GM18508 (cell line): ENCODE results near the gene MIX23.

Source experiments
- ATAC-seq: cut with Tn5 transposase; IDR thresholded peaks from one replicate; pipeline ENCODE4 v1.9.1; 2021; ENCODE audit warnings: moderate number of reproducible peaks; ENCODE audit not compliant: insufficient read depth, unreplicated experiment

Gene MIX23

DNA sequence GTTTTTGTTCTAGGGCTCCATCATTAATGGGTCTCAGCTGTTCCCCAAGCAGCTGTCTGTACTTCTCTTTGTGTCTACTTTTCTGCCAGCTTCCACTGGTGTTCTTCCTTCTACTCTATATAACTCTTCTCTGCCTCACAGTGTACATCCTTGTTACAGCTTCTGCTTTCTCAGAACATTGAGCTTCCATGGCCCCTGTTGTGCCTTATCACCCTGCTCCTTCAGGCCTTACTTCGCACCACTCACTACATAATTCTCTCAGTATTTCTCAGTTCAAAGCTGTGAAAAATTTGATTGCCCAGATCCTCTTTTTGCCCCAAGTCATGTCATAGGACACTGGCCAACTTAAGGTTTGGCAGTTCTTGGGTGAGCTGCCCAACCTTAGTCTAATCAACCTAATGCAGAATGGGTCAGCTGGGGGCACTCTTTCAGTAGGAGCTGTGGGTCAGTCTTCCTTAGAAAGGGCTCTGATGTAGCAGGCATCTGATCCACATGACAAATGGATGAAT is 29.1 kb downstream of the MIX23 start:
- no peak for ATAC-seq

DNA sequence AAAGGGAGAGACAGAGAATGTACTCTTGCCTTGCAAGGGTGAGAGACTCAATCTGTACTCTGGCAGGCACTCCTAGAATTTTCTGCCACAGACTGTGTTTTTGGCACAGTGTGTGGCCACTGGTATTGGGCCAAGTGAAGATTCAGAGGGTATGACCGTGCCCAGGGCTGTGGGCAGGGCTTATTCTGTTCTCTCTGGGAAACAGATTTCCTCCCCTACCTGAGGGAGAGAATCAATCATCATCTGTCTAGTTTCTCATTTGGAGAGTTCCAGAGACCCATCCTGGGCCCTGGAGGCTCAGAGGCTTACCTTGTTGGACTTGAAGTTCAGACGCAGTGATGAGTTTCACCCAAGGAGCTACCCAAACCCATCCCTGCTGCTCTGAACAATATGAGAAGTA is 29.8 kb downstream of the MIX23 start:
- no peak for ATAC-seq

DNA sequence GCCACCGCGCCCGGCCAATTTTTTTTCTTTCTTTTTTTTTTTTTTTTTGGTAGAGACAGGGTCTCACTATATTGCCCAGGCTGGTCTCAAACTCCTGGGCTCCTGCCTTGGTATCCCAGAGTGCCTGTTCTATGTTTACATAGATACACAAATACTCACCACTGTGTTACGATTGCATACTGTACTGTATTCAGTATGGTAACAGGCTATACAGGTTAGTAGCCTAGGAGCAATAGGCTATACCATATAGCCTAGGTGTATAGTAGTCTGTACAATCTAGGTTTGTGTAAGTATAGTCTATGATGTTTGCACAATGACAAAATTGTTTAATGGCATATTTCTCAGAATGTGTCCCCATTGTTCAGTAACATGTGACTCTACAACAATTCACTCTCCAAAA is 31.4 kb downstream of the MIX23 start:
- no peak for ATAC-seq

DNA sequence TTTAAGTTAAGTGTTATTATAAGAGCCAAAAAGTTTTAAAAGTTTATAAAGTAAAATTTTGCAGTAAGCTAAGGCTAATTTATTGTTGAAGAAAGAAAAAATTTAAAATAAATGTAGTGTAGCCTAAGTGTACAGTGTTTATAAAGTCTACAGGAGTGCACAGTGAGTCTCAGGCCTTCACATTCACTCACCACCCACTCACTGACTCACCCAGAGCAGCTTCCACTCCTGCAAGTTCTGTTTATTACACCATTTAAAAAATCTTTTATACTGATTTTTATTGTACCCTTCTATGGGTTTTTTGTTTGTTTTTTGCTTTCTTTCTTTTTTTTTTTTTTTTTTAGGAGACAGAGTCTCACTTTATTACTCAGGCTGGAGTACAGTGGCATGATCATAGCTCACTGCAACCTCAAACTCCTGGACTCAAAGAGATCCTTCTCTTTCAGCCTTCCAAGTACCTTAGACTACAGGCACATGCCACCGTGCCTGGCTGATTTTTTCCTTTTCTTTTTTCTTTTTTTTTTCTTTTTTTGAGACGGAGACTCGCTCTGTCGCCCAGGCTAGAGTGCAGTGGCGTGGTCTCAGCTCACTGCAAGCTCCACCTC is 32.1 kb downstream of the MIX23 start:
- ATAC-seq = no peak

DNA sequence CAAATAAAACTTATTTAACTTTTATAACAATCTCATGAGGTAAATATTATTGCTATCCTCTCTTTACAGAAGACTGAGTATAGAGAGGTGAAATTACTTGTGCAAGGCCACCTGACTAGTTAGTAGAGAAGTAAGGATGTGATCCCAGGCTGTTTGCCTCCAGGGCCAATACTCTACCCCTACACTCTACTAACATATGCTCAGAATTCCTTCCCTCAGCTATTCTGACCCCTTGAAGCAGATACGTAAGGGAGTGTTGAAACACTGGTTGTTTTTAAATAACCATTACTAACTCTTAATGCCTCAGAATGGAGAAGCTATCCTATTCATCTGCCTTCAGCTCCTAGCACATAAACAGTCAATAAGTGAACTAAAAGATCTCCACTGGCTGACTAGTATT is 33.9 kb downstream of the MIX23 start:
- ATAC-seq = no peak

DNA sequence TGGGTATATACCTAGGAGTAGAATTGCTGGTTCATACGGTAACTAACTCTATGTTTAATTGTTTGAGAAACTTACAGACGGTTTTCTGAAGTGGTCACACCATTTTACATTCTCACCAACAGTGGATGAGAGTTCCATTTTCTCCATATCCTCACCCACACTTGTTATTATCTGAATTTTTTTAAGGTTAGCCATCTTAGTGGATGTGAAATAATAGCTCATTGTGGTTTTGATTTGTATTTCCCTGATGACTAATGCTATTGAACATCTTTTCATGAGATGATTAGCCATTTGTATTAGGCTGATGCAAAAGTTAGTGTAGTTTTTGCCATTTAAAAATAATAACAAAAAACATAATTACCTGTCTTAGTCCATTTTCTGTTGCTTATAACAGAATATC is 39.4 kb downstream of the MIX23 start:
- ATAC-seq = no peak

DNA sequence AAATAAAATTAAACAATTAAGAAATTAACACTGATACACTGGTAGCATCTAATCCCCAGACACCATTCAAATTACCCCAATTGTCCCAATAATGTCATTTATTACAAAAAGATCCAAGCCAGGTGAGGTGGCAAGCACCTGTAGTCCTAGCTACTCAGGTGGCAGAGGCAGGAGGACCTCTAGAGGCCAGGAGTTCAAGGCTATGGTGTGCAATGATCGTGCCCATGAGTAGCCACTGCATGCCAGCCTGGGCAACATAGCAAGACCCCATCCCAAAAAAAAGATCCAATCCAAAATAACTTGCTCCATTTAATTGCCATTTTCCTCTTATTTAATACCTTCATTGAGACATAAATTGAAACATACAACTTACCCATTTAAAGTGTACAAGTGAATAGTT is 40.2 kb downstream of the MIX23 start:
- no peak for ATAC-seq

DNA sequence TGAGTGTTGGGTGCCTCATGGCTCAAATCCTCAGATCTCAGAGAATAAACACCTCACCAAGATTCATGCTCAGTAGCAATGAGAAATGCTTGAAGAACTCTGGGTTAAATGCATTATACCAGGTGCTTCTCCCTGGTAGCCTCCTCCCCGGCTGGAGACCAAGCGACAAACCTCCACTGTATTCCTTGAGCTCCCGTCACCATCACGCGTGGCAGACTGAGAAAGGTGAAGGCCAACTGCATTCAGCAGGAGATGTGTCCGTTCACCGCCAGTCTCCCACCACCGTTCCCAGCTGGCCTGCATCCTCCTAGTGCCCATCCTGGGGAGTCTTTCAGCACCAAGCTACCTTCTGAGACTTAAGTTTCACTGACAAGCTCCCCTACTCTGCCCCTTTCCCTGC is 50.5 kb downstream of the MIX23 start:
- no peak for ATAC-seq

DNA sequence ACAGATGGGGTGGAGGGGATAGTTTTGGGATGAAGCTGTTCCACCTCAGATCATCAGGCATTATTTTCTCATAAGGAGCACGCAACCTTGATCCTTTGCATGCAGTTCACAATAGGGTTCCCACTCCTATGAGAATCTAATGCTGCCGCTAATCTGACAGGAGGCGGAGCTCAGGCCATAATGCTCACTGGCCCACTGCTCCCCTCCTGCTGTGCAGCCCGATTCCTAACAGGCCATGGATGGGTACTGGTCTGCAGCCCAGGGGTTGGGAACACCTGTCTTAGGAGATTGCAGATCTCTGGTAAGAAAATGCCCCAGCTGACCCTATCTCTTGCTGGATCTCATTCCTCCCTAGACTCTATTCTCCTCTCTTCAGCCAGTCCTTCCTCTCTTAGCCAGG is 51.1 kb downstream of the MIX23 start:
- ATAC-seq = no peak

DNA sequence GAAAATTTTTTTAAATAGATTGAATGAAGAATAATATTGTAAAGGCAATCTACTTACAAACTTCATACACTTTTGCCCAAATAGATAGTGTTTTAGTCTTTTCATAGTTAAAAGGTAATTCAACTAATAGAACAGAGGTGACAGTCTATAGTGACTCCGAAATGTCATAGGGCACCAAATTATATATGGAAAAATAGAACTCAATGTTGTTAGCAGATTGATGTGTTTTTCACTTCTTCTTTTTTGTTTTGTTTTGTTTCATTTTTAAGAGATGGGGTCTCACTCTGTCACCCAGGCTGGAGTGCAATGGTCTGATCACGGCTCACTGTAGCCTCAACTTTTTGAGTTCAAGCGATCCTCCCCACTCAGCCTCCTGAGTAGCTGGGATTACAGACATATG is 57.3 kb downstream of the MIX23 start:
- ATAC-seq = no peak

DNA sequence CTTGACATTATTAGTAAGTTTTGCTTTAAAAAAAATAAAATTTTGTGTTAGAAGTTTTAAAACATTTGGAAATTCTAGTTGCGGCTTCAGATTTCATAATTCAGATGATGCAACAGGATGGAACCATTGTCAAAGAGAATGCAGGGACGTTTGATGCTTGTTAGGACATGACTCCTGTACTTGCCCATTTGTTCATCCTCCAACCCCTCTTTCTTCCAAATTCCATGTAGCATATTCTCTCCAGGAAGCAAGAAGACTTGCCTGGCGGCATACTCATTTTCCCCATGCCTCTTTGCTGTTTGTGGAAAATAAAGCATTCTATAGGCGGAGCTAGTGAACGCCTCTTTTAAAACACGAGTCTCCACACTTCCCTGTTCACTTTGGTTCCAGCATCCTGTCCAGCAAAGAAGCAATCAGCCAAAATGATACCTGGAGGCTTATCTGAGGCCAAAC is 58.1 kb downstream of the MIX23 start, which contains the start of gene CSTA:
CSTA (plus strand) TSS at position 378 of the 453 bp plus-strand sequence; CDS start at position 423, 45 bp downstream.
- no peak for ATAC-seq

DNA sequence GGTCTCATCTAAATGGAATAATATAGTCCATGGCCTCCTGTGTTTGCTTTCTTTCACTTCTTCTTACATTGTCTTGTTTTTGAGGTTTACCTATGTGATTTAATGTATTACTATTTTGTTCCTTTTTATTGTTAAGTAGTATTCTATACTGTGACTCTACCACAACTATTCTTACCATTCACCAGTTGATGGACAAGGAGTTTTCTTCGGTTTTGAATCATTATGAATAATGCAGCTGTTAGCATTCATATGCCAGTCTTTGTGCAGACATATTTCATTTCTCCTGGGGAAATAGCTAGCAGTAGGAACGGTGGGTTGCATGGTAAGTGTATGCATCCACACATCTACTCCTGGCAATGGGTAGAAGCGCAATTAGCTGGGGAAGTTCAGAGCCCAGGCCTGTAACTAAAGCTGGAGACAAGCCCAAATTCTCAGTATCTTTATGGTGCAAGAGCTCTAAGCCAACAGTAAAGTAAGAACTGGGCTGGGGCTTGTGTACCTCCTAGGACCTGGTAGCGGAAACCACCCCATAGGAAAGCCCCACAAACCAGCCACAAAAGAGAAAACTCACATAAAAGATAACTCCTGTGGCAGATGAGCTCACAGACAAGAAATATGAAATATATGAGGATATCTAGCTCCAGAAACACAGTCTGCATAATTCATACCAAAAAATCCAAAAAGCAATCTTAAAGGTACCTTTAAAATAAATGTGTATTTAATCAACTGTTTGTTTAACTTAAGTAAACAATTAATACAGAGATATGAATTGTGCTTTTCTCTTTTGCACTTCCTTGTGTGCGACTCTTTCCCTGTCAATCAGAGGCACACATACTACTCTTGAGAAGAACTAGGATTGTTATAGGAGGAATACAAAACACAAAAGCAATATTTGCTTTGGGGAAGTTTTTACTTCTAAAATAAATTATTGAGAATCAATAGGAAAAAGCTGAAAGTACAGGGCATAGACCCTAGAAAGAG is 60.6 kb downstream of the MIX23 start:
- no peak for ATAC-seq

DNA sequence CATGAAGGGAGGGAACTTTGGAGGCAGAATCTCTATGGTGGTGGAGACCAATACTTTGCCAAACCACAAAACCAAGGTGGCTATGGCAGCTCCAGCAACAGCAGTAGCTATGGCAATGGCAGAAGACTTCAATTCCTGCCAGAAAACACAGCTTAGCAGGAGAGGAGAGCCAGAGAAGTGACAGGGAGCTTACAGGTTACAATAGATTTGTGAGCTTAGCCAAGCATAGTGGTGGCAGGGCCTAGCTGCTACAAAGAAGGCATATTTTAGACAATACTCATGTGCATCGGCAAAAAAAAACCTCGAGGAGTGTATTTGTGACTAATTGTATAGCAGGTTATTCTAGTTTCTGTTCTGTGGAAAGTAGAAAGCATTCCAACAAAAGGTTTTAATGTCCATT is 64.4 kb downstream of the MIX23 start:
- no peak for ATAC-seq

DNA sequence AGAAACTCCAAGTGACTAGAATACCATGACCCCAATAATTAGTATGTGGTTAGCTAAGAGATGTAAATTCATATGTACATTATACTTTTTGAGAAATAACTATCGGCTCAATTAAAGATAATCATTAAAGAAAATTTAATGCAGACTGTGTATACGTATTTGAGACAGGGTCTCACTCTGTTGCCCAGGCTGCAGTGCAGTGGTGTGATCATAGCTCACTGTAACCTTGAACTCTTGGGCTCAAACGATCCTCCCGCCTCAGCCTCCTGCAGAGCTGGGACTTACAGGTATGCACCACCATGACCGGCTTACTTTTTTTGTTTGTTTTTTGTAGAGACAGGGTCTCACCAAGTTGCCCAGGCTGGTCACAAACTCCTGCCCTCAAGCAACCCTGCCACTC is 66.7 kb downstream of the MIX23 start:
- no peak for ATAC-seq

DNA sequence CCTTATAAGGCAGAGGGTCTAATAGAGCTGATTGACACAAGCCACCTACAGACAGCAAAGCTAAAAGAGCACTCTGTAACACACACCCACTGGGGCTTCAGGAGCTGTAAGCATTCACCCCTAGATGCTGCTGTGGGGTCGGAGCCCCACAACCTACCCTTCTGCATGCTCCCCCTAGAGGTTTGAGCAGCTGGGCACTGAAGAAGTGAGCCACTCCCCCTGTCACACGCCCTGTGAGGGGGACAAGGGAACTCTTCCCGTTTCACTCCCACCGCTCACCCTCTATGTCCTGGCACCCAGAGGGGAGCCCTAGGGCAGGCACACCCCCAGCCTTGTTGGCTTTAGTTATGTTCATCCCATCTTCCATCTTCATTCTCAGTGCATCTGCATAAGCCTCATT is 67.4 kb downstream of the MIX23 start:
- no peak for ATAC-seq

DNA sequence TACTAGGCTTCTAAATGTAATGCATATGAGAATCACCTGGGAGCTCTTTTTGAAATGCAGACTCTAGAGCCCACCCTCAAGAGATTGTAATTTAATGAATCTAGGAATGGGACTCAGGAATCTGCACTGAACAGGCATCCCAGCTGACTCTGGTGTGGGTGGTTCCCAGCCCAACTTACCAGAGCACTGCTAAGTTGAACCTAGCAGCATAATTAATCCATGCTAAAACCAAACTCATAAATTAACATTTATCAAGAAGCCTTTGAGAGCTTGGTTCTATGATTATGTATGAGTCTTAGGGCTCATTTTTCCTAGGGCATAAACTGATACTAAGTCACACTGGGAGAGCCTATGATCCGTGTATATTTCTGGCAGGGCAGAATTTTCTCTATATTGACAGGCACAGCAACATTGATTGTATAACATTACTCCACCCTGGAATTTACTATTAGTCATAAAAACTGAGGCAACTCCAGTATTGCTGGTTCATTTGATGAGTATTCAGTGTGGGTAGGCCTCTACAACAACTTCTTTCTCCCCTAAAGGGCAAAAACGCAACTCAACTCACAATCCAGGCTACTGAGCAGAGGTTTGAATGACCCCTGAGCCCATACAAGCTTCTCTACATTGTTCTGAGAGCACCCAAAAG is 68.7 kb downstream of the MIX23 start:
- ATAC-seq = no peak

DNA sequence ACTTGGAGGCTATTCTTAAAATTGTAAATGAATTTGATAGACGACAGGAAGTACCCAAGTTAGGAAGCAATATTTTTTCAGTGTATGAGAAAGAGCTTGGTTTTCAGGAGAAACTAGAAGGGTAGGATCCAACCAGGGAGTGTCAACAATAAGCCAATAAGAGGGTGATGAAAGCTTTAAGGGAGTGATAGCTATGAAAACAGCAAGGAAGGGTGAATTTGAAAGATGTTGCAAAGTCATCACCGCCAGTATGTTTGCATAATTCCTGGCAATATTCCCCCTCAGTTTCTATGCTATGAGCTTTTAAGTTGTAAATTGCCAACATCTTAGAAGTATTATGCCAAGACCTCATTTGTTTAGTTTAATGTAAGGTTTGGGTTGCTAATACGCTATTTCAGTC is 69.8 kb downstream of the MIX23 start:
- no peak for ATAC-seq

DNA sequence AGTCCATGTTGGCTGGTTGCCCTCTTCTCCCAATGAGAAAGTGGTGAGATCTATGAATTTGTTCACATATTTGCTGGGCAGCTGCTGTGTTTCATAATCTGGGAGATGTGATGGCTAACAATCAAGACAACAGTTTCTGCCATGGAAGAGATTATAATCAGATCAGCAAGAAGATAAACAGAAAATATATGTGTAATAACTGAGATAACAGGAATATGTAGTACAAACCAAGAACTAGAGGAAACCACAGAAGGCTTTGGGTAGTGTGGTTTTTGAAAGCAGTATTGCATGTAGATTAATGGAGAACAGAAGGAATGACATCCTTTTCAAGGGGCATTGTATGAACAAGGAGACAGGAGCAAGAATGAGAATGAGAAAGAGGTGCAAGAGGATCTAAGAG is 70.2 kb downstream of the MIX23 start:
- ATAC-seq = no peak

DNA sequence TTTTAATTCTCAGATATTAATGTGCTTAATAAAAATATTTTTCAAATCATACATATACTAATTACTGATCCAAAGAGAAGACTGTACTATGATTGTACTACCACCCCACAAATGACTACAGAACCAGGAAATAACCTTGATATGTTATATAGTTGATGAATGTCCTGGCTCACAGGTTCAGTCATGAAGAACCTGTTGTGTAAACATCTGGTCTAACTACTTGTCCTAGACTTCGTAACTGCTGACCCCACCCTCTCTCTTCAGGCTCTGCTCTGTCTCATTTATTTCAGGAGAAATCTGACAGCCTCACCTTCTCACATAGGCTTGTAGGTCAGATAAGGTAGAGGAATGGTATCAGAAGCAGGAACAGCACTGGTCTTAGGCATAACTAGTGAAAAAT is 72.7 kb downstream of the MIX23 start:
- no peak for ATAC-seq
